Smooth muscle cell of the brain vasculature (primary cell): Measurements from ENCODE around the gene BOC.

Experiments
- DNase-seq: peaks from one replicate; pipeline ENCODE4 v3.0.0-alpha.2; 2012; ENCODE audit warnings: low read depth, low spot score

The BOC gene

DNA sequence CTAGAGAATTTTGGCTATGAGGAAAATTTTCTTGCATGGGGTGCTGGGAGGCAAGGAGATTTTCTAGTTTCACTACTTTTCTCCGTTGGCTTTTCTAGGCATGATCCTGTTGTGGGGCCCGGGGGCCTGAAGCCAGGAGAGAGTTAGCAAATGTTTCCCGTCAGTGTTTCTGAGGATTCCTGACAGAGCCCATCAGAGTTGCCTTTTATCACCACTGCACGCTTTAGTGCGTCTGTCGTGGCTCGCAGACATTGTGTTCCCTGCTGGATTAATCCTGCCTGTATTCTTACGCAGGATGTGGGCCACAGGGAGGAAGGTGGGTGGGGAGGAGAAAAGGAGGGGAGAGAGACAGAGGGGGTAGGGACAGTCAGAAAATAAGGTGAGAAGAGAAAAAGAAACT is 18.1 kb upstream of the BOC start:
- DNase-seq: no peak

- no peak for DNase-seq
Observed at GRCh38 chr3:113193719-113194118, 17.6 kb upstream of the BOC start.

DNA sequence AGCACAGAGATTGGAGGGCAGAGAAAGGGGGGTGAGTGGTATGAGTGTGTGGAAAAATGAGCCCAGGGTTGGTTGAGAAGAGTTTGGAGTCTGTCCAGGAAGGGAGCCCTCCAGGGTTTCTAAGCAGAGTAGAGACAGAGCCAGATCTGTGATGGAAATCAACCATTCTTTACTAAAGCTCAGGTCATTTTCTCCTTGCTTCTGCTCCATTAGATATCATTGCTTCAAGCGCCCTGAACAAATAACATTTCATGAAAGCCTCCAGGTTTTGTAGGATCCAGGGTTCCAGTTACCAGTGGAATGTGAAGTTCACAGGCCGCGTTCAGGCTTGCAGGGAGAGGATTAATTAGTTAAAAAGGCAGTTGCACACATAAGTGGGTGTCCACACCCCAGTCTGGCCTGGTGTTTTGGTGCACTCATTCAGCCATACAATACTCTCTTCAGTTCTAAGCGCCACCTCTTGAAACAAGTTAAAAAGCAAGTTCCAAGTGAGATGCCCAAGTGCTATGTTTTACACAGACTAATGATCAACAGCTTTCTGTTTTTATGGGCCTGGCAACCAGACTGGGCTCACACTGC is 16.4 kb upstream of the BOC start:
- no peak for DNase-seq

DNA sequence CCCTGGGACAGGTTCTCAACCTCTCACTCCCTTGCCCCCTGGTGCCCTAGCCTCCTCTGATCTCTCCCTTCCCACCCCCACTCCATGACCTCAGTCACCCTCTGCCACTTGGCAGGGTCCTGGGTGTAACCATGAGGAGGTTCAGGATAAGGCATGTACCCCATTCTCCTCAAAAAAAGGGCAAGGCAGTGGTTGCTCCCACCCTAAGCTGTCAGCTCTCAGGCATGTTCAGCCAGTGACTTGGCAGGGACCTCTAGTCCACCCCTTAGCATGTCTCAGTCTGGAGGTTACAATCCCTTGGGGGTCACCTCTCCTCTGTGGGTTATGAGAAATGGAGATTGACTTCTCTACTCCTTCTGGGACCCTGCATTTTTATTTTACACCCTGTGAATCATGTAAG is 11.0 kb upstream of the BOC start:
- DNase-seq: no peak

- DNase-seq: no peak
Observed at GRCh38 chr3:113200946-113201345, 10.4 kb upstream of the BOC start.

- no peak for DNase-seq
Observed at GRCh38 chr3:113204371-113204770, 7.0 kb upstream of the BOC start.

DNA sequence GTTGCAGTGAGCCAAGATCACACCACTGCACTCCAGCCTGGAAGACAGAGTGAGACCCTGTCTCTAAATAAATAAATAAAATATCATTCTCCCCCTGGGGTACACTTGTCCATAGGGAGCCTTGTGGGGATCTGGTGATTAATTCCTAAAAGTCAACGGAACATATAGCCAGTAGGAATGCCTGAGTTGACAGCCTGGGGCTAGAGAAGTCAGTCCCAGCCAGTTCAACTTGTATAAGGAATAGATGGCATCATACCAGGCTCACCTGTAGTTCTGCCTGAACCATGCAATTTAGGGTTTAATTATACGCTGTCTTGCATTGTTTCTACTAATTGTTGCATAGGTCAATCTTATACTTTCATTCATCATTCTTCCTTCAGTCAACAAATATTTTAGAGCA is 5.9 kb upstream of the BOC start:
- no peak for DNase-seq

GRCh38 chr3:113210604-113211329 is 590 bp upstream of the BOC start:
- no peak for DNase-seq

GRCh38 chr3:113212150-113212843 is 940 bp downstream of the BOC start:
- DNase-seq: no peak

- no peak for DNase-seq
Observed at GRCh38 chr3:113212844-113213375, 1.6 kb downstream of the BOC start.

DNA sequence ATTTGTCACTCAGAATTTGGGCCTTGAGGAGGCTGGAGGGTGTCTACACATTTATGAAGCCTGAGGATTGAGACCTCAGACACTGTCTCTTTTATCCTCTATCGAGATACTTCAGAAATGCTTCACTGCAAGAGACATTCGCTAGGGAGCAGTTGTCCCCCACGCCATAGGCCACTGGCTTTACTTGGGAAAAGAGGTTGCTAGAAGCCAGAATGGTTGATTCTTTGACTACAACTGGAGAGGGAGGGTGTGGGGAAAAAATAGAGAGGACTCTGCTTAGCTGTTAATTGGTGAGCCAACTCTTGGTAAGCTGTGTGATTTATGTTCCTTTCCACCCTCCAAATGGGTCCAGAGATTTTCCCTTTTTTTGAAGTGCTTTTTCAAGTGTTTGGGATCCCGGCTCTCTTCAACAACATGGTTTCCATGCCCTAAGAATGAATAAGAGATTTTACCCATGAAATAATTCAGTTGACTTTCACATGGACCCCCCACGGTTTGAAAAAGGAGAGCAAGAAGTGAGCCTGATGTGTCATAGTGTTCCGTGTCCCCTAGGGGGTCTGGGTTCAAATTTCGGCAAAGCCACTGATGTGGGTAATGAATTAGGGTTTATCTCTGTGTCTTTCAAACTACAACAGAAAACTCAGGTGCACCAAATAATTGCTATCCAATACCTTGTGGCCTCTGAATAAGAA is 2.7 kb downstream of the BOC start:
- DNase-seq: no peak

GRCh38 chr3:113214917-113215595 is 3.7 kb downstream of the BOC start:
- DNase-seq: no peak

DNA sequence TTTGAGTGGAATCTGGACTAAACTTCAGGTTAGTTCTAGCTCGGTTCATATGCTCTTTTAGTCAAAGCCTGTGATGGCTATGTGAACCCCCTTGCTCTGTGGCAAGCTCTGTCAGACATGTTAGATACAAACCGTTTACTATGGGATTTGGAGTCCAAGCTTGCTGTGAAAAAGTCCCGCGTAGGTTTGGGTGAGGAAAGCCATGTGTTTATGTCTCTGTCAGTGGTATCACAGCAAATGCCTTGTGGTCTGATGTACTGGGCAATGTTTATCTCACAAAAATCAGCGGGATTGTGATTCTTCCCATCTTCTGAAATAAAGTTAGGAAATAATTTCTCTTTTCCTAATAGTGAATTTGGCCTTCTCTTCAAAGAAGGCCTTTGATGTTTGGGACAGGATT is 5.0 kb downstream of the BOC start:
- no peak for DNase-seq

GRCh38 chr3:113218011-113218680 is 6.8 kb downstream of the BOC start:
- DNase-seq: no peak

DNA sequence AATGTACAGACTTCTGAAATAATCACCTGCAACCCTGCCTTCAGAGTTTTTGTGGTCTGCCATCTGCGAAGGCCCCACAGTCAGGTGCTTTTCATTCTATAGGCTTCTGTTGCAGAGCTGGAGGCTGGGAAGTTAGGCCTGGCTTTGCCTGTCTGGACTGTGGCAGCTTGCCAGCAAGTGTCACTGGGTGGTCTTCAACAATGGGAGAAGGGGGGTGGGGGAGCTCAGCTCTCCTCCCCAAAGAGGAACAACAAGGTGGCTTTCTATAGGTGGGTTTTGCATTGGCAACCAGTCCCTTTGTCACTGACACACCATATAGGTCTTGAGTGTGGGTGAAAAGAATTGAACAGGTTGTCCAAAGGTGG is 7.3 kb downstream of the BOC start:
- no peak for DNase-seq

DNA sequence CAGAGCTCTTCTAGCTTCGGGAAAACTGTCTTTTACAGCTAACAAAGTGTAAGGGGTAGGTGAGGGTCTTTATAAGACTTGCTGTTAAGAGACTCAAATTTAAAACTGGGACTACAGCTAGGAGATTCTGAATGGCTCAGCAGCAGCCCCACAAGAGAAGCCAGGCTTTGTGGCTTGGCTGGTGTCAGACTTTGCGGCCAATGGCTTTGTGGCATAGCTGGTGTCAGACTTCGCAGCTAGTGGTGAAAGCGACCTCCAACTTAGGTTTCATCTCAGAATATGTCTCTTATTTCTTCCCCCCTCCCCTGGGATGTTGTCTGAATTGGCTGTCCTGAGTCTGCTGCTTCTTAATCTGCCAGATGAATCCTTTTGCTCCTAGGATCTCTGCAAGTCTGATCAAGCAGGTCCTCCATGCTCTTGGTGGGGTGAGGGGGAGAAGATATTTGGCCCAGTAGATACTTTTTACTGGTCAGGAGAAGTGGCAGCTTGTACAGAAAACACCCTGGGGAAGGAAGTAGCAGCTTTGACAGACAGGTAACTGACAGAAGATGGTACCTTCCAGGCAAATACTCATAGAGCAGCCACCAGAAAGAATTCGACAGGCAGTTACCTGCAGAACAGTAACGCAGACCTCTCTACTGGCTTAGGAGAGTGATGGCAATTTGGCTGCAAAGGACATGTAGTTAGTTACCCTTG is 8.4 kb downstream of the BOC start:
- DNase-seq: no peak

DNA sequence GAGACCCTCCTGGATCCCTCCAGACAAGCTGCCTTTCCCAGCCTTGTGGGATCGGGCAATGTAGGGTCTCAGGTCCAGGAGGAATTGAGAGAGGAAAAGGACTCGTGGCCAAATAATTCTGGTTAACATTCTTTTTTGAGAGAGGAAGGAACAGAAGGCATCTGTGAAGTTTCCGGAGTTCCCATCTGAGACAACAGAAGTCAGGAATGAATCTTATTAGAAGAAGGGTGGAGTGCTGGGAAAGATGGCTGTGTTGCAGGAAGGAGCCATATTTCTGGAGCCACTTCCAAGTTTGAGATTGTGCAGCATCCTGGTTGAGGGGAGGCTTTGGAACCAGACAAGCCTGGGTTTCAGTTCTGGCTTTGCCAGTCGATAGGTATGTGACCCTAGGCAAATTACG is 9.4 kb downstream of the BOC start:
- DNase-seq: no peak

- no peak for DNase-seq
Observed at GRCh38 chr3:113221721-113222257, 10.4 kb downstream of the BOC start.

- DNase-seq: no peak
Observed at GRCh38 chr3:113222451-113223086, 11.2 kb downstream of the BOC start.
